Activated CD8-positive, alpha-beta memory T cell treated with anti-CD3 and anti-CD28 coated beads, Interleukin-2, amount 50 U/mL, for 24 hours (primary cell): ENCODE data around the gene NCKAP5.

ENCODE experiments used
- DNase-seq: peaks from one replicate; pipeline ENCODE4 v3.0.0-alpha.2; 2020; ENCODE audit errors: extremely low read depth

The NCKAP5 gene

DNA sequence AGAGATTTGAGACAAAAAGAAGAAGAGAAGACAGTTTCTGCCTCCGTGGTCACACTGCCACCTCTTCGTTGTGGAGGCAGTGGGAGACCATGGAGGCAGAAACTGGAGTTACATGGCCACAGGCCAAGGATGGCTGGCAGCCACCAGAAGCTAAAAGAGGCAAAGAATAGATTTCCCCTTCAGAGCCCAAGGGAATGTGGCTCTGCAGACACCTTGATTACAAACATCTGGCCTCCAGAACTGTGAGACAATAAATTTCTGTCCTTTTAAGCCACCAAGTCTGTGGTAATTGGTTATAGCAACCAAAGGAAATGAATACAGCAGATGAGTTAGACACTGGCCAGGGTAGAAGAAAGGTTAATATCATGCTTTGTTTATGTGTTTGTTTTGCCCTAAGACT, 477.9 kb downstream of the NCKAP5 start:
- DNase-seq: no peak

DNA sequence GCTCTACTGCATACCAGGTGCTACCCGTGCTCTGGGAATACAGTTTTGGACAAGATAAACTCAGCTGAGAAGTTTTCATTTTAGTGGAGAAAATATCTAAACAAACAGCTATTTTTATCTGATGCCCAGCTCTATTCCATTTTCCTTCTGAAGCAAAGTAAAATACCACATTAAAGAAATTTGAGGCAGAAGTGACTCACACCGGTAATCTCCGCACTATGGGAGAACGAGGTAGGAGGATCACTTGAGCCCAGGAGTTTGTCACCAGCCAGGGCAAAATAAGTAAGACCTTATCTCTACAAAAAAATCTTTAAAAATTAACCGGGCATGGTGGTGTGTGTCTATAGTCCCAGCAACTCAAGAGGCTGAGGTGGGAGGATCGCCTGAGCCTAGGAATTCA, 482.1 kb downstream of the NCKAP5 start:
- DNase-seq: no peak

- no peak for DNase-seq
Observed at GRCh38 chr2:133085646-133086045, 482.6 kb downstream of the NCKAP5 start.

DNA sequence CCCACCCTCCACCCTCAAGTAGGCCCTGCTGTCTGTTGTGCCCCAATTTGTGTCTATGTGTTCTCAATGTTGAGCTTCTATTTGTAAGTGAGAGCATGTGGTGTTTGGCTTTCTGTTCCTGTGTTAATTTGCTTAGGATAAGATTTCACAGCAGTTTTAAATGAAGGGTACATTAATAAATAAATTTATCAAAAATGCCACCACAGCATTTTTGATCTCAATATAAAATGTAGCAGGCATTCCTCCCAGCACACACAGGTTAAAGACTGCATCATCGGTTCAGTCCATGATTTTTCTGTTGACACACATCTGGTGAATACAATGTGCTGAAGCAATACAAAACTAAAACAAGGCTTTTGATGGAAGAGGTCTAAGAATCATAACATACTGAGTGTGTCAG, 486.2 kb downstream of the NCKAP5 start:
- no peak for DNase-seq

GRCh38 chr2:133080822-133081221, 487.4 kb downstream of the NCKAP5 start:
- no peak for DNase-seq

DNA sequence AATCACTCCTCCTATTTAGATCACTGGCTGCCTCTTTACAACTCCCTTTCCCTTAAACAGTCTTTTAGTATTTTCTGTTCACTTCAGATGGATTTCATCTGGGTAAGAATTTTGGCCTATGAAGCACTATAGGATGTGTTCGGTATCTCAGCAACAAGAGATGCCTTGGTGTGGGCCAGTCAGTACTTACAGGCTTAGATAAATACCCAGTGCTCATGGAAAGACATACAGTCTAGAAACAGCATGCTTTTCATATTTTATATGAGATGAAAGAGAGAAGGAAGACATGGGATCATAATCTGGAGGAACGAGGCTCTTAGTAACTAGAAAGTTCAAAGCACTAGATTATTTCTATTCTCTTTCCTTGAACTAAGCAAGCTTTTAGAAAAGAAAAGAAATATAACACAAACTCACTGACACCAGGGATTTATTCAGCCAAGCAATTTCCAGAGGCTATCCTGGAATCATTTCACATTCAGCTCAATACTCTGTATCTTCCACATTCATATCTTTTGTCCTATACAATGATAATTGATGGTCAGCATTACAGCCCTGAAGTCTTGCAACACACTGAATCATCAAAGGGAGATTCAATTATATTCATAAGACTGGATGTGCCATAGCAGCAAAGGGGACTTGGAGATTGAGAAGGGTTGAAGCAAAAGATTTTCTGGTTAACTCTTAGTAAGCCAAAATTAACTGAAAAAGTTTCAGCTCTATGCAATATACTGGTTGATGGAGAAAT, 489.4 kb downstream of the NCKAP5 start:
- DNase-seq: no peak

GRCh38 chr2:133077269-133077822, 490.9 kb downstream of the NCKAP5 start:
- DNase-seq: no peak

- DNase-seq: no peak
Observed at GRCh38 chr2:133072837-133073694, 495.2 kb downstream of the NCKAP5 start.

GRCh38 chr2:133063775-133064174, 504.5 kb downstream of the NCKAP5 start:
- DNase-seq: no peak

GRCh38 chr2:133062931-133063665, 505.2 kb downstream of the NCKAP5 start:
- DNase-seq: no peak

DNA sequence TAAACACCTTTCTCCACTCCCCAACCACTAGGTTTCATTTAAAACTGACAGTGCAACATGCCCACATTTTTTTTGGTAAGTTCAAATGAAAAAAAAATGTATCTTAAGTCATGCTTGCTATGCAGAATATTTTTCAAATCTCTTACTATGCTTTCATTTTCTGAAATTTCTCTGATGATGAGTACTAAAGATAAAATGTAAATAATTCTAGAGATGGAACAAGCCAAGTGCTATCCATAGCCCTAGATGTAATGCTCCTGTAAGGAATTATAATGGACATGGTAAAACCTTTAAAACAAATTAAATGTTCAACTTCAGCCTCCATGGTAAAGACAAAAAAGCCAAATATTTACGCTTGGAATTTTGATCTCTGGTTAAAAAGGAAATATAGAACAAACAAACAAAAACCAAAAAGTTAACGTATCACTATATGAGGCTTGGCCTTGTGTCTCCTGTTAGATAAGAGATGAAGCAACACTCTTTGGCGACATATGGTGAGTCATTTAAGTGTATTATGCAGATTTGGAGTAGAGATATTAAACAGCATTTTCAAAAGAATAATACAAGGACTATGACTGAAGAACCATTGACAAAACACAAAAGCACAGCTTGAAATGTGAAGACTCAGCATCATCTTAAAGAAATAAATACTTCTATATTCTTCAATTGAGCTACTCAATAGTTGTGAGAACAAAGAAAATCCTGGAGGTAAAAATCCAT, 506.2 kb downstream of the NCKAP5 start:
- DNase-seq: no peak

GRCh38 chr2:133054297-133054696, 514.0 kb downstream of the NCKAP5 start:
- no peak for DNase-seq

GRCh38 chr2:133053541-133053940, 514.7 kb downstream of the NCKAP5 start:
- DNase-seq: no peak

DNA sequence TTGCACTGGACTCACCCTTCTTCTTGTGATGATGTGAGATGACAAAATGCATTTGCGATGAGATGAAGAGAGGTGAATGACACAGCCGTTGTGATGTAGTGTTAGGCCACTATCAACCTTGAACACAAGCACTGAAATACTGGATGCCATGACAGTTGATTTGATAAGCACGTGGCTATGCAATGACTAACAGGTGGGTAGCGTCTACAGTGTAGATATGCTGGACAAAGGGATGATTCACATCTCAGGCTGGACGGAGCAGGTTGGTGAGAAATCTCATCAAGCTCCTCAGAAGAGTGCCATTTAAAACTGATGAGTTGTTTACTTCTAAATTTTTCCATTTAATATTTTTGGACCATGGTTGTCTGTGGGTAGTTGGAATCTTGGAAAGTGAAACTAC, 522.5 kb downstream of the NCKAP5 start:
- DNase-seq: no peak

GRCh38 chr2:133044556-133044955, 523.7 kb downstream of the NCKAP5 start:
- no peak for DNase-seq

- no peak for DNase-seq
Observed at GRCh38 chr2:133040170-133040569, 528.1 kb downstream of the NCKAP5 start.

DNA sequence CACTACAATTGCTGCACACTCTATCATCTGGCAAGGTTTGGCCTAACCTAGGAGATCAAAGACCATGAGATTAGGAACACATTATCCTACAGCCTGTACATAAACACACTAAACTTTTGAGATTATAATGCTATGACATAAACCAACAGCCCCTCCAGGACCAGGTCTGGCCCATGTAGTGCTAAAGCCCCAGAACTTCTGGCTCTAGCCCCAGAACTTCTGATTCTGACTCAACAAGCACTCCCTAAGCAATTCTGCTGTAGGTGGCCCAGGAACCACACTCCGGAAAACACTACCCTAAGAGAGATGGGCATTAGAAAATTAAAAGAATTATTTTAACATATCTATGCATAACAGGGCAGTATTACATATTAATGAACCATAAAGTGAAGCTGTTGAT, 528.7 kb downstream of the NCKAP5 start:
- DNase-seq: no peak

DNA sequence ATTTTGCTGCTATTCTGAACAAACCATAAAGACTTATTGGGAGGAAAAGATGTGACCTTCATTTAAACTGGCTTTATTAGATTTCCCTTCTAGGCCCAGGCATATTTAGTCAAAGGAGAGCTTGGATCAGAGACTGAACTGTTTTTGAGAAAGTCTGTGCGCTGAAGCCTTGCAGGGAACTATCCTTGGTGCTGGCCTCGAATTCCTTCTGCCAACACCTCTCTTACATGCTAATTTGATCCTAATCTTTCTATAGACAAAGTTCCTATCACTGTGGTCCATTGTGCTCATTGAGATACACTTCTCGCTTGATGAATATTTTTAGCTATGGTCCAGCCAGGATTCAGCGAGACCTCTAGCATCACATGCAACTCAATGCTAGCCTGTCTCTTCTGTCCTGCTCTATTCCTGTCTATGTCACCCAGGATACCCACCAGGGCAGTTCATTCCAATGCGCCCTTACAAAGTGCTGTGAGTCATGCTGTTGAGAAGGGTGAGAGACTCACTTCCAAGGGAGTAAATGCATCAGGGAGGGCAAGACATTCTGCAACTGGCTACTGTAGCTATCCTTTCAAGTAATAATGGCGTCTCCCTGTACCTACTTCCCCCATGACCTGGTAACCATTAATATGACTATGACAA, 541.6 kb downstream of the NCKAP5 start:
- no peak for DNase-seq

DNA sequence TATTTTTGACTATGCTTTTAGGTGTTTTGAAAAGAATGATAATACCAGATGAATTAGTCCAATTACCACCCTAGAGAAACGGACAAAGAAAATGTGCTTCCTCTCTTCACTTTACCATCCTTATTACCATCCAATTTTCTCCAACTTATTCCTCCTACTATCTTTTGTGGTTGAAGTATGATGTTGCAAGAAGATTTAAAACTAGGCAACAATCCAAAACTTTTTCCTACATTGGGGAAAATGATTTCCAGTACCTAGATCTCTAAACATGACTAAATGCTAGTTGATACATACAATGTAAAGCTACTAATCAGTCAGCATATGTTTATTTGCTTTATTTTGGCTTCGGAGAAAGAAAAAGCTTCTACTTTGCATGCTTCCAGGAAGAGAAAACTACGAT, 543.3 kb downstream of the NCKAP5 start:
- DNase-seq: no peak

- no peak for DNase-seq
Observed at GRCh38 chr2:133012847-133013734, 555.2 kb downstream of the NCKAP5 start.
